NCI-H510A (cell line): ENCODE data around the gene DCAF15.
"Not testable (repeated sequence)": the region's sequence is repeated elsewhere in the genome, so short reads cannot be mapped to it uniquely, and the experiment has no call there.

Source experiments
- DNase-seq: peaks from one replicate; lab custom pipeline; 2025; lab: John Stamatoyannopoulos, UW

Gene DCAF15

GRCh38 chr19:13952154-13952930, at the start of gene DCAF15:
Gene DCAF15, plus strand, starts transcription at chr19:13952509. Its CDS starts 4 bp downstream, at chr19:13952513.
- peak; percentile 99 for DNase-seq

GRCh38 chr19:13902993-13903555, 49.2 kb upstream of the DCAF15 start:
- no peak for DNase-seq

DNA sequence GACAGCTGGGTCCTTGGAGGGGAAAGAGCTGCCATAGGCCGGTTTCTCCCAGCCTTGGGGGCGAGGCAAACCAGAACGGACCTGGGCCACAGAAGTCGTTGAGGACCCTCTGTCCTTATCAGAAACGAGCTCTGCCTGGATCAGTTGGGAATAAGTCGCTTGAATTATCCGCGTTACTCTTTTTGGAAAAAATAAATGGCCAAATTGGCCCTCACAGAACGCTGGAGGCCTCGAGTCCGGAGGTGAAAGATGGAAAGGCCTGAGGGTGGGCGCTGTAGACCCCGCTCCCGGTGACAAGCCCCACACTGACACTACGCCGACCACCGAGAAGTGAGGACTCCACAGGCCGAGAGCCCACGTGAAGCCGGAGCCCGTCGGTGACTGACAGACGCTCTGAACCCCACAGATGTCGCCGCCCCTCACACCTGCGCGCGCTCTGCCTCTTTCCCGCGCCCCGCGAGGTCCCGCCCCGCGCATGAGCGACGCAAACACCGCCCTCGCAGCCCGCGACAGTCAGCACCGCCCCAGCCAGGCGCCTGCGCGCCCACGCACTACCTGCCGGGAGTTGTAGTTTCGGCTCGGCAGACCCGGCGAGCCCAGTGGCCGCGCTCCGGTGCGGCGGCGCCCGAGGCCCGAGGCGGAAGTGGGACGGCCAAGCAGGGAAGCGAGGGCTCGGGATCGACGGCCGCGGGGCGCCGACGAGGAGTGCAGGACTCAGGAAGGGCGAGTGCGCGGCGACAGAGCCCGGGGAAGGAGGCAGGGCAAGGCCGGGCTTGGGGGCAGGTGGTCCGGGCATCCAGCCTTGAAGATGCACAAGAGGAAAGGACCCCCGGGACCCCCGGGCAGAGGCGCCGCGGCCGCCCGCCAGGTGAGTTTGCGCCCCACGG, 46.4 kb upstream of the DCAF15 start, which contains the start of the genes BRME1 and CC2D1A:
Gene BRME1 (minus strand): TSS at position 484 of the 887 bp plus-strand sequence. CDS start 1,225 bp downstream, outside the sequence.
Gene CC2D1A (plus strand): TSS at position 568 of the 887 bp plus-strand sequence. CDS start 241 bp downstream, at position 809.
- DNase-seq = peak; percentile 92

- no peak for DNase-seq
These were observed 45.8 kb upstream of the DCAF15 start for GRCh38 chr19:13906521-13906904.

GRCh38 chr19:13906910-13907309, 45.4 kb upstream of the DCAF15 start:
- DNase-seq = no peak

GRCh38 chr19:13908674-13909073, 43.6 kb upstream of the DCAF15 start:
- DNase-seq = no peak

DNA sequence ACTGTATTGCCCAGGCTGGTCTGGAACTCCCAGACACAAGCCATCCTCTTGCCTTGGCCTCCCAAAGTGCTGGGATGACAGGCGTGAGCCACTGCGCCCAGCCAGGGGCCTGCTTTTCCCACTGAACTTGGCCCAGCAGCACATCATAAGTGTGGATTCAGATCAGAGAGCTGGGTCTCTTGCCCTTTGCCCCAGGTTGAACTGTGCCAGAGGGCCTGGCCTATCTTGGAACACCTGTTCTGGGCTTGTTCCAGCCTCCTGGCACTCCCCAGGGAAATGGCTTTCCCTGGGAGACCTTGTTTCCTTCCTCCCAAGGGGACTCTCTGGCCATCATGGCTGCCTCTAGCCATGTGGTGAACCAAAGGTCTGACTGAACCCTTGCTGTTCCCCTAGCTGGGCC, 42.9 kb upstream of the DCAF15 start:
- DNase-seq = no peak

- no peak for DNase-seq
These were observed 39.0 kb upstream of the DCAF15 start for GRCh38 chr19:13913352-13913751.

GRCh38 chr19:13914777-13915176, 37.5 kb upstream of the DCAF15 start:
- no peak for DNase-seq

- DNase-seq = no peak
These were observed 34.4 kb upstream of the DCAF15 start for GRCh38 chr19:13917888-13918406.

- DNase-seq = no peak
These were observed 33.4 kb upstream of the DCAF15 start for GRCh38 chr19:13918726-13919411.

- no peak for DNase-seq
These were observed 31.8 kb upstream of the DCAF15 start for GRCh38 chr19:13920524-13920923.

DNA sequence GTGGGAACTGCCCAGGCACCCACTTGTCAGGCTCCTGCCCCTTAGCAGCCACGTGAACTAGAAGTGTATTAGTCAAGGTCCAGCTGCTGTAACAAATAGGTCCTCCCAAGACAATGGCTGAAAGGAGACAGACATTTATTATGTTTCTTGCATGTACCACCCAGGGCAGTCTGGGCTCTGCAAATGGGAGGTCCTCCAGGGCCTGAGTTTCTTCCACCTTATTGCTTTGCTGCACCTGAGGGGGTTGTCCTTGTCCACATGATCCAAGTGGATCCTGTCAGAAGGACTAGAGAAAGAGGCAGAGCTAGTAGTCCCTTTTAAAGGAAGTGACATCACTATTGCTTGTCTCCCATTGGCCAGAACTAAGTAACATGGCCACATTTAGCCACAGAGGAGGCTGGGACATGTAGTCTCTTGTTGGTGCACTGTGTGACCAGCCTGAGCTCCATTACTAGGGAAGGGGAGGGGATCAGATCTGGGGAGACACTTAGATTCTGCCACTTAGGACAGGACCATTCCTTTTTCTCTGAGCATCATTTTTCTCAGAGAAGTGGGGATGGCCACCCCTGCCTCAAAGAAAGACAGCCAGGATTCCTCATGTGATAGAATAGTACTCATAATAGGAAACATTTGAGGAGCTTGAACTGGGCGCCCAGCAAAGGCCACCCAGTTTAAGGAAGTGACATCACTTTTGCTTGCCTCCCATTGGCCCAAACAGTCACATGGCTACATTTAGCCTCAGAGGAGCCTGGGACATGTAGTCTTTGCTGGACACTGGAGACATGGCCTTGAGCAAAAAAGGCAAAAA, 31.2 kb upstream of the DCAF15 start:
- no peak for DNase-seq

GRCh38 chr19:13922118-13922517, 30.2 kb upstream of the DCAF15 start:
- DNase-seq = not testable (repeated sequence)

- DNase-seq = no peak
These were observed 28.9 kb upstream of the DCAF15 start for GRCh38 chr19:13923194-13923987.

DNA sequence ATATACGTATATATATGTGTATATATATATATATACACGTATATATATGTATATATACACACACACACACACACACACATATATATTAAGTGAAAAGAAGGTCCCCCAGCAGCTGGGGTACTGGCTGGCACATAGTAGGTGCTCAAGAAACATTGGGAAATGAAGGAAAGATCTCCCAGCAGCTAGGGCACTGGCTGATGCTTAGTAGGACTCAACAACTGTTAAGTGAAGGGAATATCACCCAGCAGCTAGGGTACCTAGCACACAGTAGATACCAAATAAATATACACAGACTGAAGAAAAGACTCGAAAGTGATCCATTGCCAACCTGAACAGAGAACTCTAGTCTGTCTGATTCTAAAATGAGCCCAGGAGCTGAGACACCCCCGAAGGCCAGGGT, 26.3 kb upstream of the DCAF15 start:
- no peak for DNase-seq

DNA sequence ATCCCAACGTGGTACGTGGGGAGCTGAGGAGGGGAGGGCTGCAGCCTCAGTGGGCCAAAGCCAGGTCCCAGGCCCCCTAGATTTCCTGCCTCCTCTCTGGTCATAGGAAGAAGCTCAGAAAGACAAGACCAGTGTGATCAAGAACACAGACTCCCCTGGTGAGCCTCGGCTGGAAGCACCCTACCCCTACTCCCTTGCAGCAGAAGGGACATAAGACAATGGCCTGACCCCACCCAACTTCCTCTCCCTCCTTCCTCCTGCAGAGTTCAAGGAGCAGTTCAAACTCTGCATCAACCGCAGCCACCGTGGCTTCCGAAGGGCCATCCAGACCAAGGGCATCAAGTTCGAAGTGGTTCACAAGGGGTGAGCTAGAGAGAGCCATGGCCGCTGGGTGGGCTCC, 25.6 kb upstream of the DCAF15 start:
- no peak for DNase-seq

GRCh38 chr19:13929340-13929739, 23.0 kb upstream of the DCAF15 start:
- DNase-seq = no peak

- DNase-seq = no peak
These were observed 22.4 kb upstream of the DCAF15 start for GRCh38 chr19:13929956-13930355.

DNA sequence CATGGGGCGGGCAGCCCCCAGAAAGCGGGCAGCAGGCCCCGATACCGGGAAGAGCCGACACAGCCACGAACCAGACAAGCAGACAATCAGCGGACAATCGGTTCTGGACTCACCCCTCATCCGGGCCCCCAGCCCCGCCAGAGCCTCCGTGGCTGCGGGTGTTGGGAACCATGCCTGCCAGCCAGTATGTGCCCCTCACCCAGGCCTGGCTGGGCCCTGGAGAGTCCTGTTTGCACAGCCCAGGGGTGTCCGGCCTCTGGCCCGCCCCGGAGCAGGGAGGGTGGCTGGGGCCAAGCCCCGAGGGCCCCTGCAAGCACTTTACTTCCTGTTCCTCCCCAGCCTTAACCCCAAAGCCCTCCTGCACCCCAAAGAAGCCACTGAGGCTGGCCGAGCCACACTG, 21.9 kb upstream of the DCAF15 start:
- no peak for DNase-seq
